ENCODE results near the gene GLG1. TPM values are rescaled to one million over a fixed set of nuclear protein-coding genes. Genes with fewer than 3 reads are reported as not detected.

GLG1 gene
- total and polyA plus RNA-seq, 4 donors: 22.2 to 71.5 (median 47.9) TPM

- no peak for DNase-seq (ENCODE audit: low spot score)
- WGBS: 91% methylated on average over 7 of the region's 7 CpGs
- TF ChIP-seq SP1 (IDR thresholded peaks at IDR 0.05): no peak
- no peak for TF ChIP-seq REST (IDR thresholded peaks at IDR 0.05)
- no peak for TF ChIP-seq EGR1 (IDR thresholded peaks at IDR 0.05; ENCODE audit: low read depth in 2 of 2)
- TF ChIP-seq FOXA2 (IDR thresholded peaks at IDR 0.05): no peak
- TF ChIP-seq, protein P1, sequence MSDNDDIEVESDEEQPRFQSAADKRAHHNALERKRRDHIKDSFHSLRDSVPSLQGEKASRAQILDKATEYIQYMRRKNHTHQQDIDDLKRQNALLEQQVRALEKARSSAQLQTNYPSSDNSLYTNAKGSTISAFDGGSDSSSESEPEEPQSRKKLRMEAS (IDR thresholded peaks at IDR 0.05): no peak
- TF ChIP-seq, protein P2, sequence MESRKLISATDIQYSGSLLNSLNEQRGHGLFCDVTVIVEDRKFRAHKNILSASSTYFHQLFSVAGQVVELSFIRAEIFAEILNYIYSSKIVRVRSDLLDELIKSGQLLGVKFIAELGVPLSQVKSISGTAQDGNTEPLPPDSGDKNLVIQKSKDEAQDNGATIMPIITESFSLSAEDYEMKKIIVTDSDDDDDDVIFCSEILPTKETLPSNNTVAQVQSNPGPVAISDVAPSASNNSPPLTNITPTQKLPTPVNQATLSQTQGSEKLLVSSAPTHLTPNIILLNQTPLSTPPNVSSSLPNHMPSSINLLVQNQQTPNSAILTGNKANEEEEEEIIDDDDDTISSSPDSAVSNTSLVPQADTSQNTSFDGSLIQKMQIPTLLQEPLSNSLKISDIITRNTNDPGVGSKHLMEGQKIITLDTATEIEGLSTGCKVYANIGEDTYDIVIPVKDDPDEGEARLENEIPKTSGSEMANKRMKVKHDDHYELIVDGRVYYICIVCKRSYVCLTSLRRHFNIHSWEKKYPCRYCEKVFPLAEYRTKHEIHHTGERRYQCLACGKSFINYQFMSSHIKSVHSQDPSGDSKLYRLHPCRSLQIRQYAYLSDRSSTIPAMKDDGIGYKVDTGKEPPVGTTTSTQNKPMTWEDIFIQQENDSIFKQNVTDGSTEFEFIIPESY (IDR thresholded peaks at IDR 0.05): no peak
- no peak for TF ChIP-seq YY1 (IDR thresholded peaks at IDR 0.05)
- TF ChIP-seq GABPA (IDR thresholded peaks at IDR 0.05 in 1 of 2, conservative IDR thresholded peaks at IDR 0.05 in 1 of 2): no peak
- TF ChIP-seq, protein P3, sequence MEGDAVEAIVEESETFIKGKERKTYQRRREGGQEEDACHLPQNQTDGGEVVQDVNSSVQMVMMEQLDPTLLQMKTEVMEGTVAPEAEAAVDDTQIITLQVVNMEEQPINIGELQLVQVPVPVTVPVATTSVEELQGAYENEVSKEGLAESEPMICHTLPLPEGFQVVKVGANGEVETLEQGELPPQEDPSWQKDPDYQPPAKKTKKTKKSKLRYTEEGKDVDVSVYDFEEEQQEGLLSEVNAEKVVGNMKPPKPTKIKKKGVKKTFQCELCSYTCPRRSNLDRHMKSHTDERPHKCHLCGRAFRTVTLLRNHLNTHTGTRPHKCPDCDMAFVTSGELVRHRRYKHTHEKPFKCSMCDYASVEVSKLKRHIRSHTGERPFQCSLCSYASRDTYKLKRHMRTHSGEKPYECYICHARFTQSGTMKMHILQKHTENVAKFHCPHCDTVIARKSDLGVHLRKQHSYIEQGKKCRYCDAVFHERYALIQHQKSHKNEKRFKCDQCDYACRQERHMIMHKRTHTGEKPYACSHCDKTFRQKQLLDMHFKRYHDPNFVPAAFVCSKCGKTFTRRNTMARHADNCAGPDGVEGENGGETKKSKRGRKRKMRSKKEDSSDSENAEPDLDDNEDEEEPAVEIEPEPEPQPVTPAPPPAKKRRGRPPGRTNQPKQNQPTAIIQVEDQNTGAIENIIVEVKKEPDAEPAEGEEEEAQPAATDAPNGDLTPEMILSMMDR (IDR thresholded peaks at IDR 0.05; ENCODE audit: low read depth, low read length, missing input control): no peak
- Histone ChIP-seq H3K27ac (ENCODE audit: low read depth in 1 of 2, low read length in 2 of 2) (no peak overlapping the region), H3K4me3 (ENCODE audit: low read depth in 1 of 3, low read length in 3 of 3) (no peak overlapping the region), H3K9me3 (ENCODE audit: control insufficient read depth in 4 of 4, low read length in 3 of 4) (no peaks in the 10 kb centered on the region), H3K27me3 (ENCODE audit: control insufficient read depth in 4 of 4, insufficient read depth in 4 of 4, low read length in 3 of 4) (no peaks in the 10 kb centered on the region), H3K4me1 (ENCODE audit: control insufficient read depth in 4 of 4, insufficient read depth in 4 of 4, low read length in 3 of 4) (peaks cover 0 to 28% (median 13%) of the 10 kb centered on the region in 4 donors), H3K9ac (ENCODE audit: low read depth in 1 of 2, low read length in 2 of 2) (no peak overlapping the region), H3K36me3 (ENCODE audit: control insufficient read depth in 4 of 4, insufficient read depth in 3 of 4, low read depth in 1 of 4, low read length in 3 of 4) (no peaks in the 10 kb centered on the region)
These were observed 43.1 kb downstream of the GLG1 start for GRCh38 chr16:74563828-74564263.

DNA sequence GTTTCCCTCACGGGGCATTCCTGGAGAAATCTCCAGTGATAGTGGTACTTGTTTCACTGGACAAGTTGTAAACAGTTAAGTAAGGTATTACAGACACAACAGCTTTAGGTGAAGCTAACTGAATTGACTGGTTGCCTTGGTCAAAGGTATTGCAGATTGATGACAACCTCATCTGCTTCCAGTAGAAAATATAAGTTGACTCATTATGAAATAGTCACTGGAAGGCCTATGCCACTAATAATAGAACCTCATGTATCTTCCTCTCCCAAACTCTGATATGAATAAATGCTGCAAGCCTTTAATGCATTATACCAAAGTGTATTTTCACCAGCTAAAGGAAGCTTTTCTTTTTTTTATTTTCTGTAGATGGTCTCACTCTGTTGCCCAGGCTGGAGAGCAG lies 44.8 kb downstream of the GLG1 start:
- H3K4me1 ChIP-seq (ENCODE audit: control insufficient read depth in 4 of 4, insufficient read depth in 4 of 4, low read length in 3 of 4): peaks cover 0 to 16% (median 7%) of the 10 kb centered on the region in 4 donors
- no peak overlapping the region for H3K27ac ChIP-seq (ENCODE audit: low read depth in 1 of 2, low read length in 2 of 2)
- no peaks in the 10 kb centered on the region for H3K9me3 ChIP-seq (ENCODE audit: control insufficient read depth in 4 of 4, low read length in 3 of 4)
- no peak overlapping the region for H3K4me3 ChIP-seq (ENCODE audit: low read depth in 1 of 3, low read length in 3 of 3)
- TF ChIP-seq HNF4G (IDR thresholded peaks at IDR 0.05): no peak
- H3K36me3 ChIP-seq (ENCODE audit: control insufficient read depth in 4 of 4, insufficient read depth in 3 of 4, low read depth in 1 of 4, low read length in 3 of 4): no peaks in the 10 kb centered on the region
- no peaks in the 10 kb centered on the region for H3K27me3 ChIP-seq (ENCODE audit: control insufficient read depth in 4 of 4, insufficient read depth in 4 of 4, low read length in 3 of 4)
- DNase-seq (ENCODE audit: low spot score): no peak
- H3K9ac ChIP-seq (ENCODE audit: low read depth in 1 of 2, low read length in 2 of 2): no peak overlapping the region
- 99% methylated on average over 1 of the region's 1 CpG for WGBS
